ENCODE measurements around the gene COL17A1.

GRCh38 chr10:104014176-104014575, 71.5 kb downstream of the COL17A1 start:
- no peak for TF ChIP-seq CTCF (IDR thresholded peaks at IDR 0.05)
- TF ChIP-seq ZFX (IDR thresholded peaks at IDR 0.05; ENCODE audit: borderline replicate concordance): no peak
